Stimulated activated CD8-positive, alpha-beta memory T cell treated with anti-CD3 and anti-CD28 coated beads, Interleukin-12 subunit alpha, Interleukin-12 subunit beta, amount 100 ng/mL, for 1 hour (primary cell): ENCODE measurements around the gene ADGRB3.
"Not testable (repeated sequence)": the region's sequence is repeated elsewhere in the genome, so short reads cannot be mapped to it uniquely, and the experiment has no call there.

Experiments
- DNase-seq: peaks from one replicate; pipeline ENCODE4 v3.0.0-alpha.2; 2020; ENCODE audit warnings: low read depth

ADGRB3 gene

GRCh38 chr6:69265090-69265489, 630.0 kb downstream of the ADGRB3 start:
- DNase-seq = no peak

DNA sequence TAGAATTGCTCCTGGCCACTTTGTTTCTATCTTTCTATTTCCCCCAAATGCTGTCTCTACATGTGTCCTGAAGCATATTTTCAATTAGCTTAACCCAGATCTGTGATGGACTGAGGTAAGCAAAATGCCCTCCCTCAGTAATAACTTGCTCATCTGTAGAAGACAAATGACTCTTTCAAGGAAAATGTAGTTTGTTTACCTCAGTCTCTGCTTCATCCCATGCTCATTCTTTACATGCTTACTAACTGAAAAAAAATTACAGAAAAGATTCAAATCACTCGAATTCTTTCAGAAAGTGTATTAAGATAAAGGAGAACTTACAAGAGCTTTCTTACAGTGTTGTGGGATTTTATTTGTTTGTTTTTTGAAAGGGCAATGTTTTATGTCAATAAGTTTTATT, 630.6 kb downstream of the ADGRB3 start:
- DNase-seq = no peak

GRCh38 chr6:69276204-69276603, 641.1 kb downstream of the ADGRB3 start:
- no peak for DNase-seq

GRCh38 chr6:69279805-69280204, 644.7 kb downstream of the ADGRB3 start:
- DNase-seq = no peak

GRCh38 chr6:69280858-69281257, 645.8 kb downstream of the ADGRB3 start:
- DNase-seq = no peak

GRCh38 chr6:69284176-69284730, 649.2 kb downstream of the ADGRB3 start:
- no peak for DNase-seq

DNA sequence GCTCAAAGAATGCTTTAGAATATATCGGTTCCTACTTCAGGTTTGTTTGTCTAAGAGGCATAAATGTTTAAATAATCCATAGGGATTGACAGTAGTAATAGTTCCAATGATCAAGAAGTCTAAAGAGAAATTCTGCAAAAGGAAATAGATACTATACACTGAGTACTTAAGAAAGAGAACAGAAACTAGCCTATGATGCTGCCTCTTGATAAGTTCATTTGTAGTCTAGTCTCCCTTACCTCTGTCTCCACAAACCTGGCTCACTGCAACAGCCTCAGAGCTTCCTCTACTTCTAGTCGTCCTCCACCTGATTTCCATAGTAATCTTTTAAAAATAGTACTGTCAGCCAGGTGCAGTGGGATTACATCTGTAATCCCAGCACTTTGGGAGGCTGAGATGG, 650.0 kb downstream of the ADGRB3 start:
- DNase-seq = no peak

- no peak for DNase-seq
Observed at GRCh38 chr6:69286331-69286730, 651.2 kb downstream of the ADGRB3 start.

DNA sequence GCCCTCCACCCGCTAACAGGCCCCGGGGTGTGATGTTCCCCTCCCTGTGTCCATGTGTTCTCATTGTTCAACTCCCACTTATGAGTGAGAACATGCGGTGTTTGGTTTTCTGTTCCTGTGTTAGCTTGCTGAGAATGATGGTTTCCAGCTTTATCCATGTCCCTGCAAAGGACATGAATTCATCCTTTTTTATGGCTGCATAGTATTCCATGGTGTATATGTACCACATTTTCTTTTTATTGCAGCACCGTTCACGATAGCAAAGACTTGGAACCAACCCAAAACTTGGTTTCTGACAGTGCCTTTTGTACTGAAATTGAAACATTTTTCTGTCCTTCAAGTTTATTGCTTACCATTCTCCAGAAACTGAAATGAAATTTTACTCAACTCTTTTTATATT, 653.1 kb downstream of the ADGRB3 start:
- DNase-seq = not testable (repeated sequence)

DNA sequence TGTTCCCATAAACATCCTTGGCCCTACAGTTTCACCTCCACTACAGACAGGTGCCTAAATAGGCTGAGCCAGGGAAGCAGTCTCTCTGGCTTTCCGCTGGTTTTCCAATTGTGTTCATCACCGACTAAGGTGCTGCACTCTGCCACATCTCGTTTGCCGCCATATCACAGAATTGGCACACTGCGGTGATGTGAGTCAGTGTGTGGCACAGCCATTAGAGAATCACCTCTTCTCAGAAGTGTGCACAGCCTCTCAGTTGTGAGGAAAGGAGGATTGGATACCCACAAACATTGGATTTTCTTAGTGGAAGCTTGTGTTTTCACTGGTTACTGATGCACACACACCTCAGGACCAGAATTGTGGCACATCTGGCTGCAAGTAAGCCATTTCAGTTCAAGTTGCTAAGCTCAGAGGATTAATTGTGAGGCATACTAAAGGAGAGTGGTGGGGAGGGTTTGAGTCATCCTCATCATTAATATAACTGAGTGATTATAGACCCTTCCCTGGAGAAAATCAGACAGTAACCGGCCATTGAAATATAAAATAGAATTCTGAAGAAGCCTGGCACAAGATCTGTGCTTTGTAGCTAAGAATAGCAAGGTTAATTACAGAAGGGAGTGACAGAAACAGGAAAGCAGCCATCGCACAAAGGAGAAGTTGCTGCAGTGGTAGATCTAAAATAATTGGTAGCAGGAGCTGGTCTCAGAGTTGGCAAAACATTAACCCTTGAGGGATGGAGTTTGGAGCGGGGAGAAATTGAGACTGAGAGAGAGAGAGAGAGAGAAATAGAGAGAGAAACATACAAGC, 654.8 kb downstream of the ADGRB3 start:
- DNase-seq = no peak

DNA sequence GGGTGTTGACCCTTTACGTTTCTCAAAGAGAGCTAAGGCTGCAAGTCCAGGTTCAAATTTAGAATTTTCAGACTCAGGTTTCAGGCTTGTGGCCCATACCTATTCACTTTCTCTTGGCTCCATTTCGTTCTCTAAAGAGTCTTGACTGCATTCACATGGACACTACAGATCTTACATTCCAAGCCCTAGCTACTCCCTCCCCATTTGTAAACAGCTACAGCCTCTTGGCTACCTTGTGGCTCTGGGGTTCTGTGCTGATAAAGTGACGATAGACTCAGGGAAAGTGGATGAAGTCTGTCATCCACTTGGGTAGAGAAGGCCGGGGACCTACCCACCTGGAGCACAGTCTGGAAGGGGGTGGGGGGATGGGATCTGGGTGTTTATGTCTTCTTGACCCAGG, 658.4 kb downstream of the ADGRB3 start:
- no peak for DNase-seq

DNA sequence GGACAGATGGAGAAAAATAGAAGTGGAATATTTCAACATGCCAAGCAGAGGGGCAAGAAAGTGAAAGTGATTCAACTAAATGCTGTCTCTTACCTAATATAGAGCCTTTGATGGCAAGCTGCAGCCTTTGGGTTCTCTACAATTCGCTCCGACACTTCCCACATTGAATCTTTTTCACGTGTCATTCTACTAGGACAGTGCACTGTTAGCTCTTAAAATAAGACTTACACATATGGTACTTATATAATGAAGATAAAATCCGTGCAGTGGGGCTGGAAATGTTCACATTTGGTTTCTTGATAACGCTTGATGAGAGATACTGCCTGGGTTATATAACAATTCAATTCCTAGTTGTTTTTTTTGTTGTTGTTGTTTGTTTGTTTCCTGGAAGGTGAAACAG, 659.3 kb downstream of the ADGRB3 start:
- DNase-seq = no peak

DNA sequence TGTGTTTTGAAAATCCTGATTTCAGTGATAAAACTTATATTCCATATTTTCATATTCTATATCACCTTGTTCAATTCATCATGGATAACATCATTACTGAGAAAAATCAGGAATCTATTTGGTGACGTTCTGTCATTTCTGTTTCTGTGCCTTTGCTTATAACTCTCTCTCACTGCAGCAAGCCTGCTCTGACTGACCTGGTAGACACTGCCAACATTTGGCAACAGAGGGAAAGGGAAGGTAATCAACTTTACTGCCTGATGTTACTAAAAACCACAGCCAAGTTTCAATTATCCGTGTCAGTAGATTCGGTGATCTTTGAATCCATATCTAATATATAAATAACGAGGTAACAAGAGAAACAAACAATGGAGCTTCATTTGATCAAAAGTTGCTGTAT, 659.8 kb downstream of the ADGRB3 start:
- DNase-seq = no peak

DNA sequence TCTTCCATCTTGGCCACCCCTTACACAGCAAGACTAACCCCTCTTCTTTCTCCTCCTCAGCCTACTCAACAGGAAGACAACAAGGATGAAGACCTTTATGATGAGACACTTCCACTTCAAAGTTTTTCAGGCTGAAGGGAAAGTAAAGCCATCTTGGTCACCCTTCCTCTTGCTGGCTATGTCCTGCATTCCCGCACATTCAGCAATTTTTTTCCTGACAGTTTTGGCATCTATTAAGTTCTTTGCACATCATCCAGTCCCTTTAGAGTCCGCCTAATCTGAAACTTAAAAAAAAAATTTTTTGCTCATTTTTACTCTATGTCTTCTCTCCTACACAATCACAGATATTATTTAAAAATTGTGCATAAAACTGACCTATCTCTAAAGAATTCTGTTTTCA, 668.3 kb downstream of the ADGRB3 start:
- DNase-seq = no peak

- DNase-seq = no peak
Observed at GRCh38 chr6:69305456-69305855, 670.4 kb downstream of the ADGRB3 start.

DNA sequence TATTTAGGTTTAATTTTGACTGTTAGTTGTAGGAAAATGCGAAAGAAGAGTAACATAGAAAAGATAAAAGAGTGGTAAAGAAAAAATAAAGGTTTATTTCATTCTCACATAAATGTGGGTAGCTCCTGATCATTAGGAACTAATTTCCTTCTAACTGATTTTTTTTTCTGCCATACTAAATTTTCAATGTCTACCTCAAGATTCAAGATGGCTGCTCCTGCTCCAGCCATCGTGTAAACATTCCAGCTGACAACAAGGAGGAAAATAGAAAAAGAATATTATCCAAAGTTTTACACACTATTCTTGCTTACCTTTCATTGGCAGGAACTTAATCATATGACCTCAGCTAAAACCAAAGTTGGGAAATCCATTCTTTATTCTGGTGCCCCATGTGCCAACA, 673.5 kb downstream of the ADGRB3 start:
- DNase-seq = no peak

DNA sequence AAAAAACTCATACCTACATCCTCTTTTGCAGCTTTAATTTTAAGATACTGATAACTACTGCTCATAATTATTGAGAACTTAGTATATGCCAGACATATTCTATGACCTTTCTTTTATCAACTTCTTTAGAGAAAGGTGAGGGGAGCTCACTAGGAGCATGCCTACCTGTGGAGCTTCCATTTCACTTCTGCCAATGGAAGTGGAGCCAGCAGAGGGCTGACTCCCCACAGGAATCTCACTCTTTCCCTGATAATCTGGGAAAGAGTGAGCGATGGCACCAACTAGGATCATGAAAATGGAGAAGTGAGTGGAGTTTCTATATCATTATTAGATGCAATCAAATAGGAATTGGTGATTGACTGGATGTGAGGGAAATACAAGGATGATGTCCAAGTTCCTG, 676.8 kb downstream of the ADGRB3 start:
- DNase-seq = no peak

GRCh38 chr6:69314001-69314400, 678.9 kb downstream of the ADGRB3 start:
- no peak for DNase-seq

- DNase-seq = no peak
Observed at GRCh38 chr6:69314531-69314930, 679.4 kb downstream of the ADGRB3 start.

- no peak for DNase-seq
Observed at GRCh38 chr6:69331886-69332285, 696.8 kb downstream of the ADGRB3 start.

- no peak for DNase-seq
Observed at GRCh38 chr6:69337311-69337710, 702.2 kb downstream of the ADGRB3 start.

DNA sequence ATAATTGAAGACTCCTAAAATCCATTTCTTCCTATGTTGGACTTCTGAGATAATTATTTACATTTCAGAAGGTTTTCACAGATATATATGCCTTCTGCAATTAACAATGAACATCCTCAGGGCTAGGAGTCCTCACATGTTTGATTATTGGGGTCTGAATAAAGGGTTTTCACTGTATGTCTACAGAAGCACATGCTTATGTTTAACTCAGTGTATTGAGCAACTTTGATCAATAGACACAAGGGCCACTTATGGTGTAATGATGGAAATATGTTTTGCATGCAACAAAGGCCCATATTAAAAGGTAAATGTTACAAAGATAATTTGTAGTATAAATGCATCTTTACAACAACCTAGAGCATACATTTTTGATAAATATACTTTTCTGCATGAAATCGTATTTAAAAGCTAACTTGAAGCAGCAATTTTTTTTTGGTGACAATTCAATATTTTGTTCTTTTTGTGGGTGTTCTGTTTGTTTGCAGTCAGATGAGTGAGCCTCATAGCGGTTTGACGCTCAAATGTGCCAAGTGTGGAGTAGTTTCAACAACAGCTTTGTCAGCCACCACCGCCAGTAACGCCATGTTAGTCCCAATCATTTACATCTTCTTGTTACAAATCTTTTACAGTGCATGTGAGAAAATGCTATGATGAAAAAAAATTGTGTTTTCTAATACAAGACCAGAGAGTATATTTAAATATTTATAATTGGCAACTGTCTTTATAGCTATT, 703.5 kb downstream of the ADGRB3 start:
- no peak for DNase-seq

GRCh38 chr6:69339163-69339550, 704.1 kb downstream of the ADGRB3 start:
- no peak for DNase-seq
